GM18502 (cell line): Measurements from ENCODE around the gene IL18RAP.
A peak's percentile ranks its signal among the peaks of the same experiment; 100 is the strongest.

Source experiments
- ATAC-seq: cut with Tn5 transposase; IDR thresholded peaks from one replicate; pipeline ENCODE4 v1.9.1; 2021; ENCODE audit warnings: mild to moderate bottlenecking; ENCODE audit not compliant: unreplicated experiment, poor library complexity

Gene IL18RAP

GRCh38 chr2:102421890-102422759 is 835 bp upstream of the IL18RAP start:
- ATAC-seq: no peak

- ATAC-seq: no peak
These were observed 408 bp downstream of the IL18RAP start for GRCh38 chr2:102423368-102423767.

GRCh38 chr2:102424754-102425153 is 1.8 kb downstream of the IL18RAP start:
- peak; percentile 95 for ATAC-seq

- no peak for ATAC-seq
These were observed 2.6 kb downstream of the IL18RAP start for GRCh38 chr2:102425441-102426132.

GRCh38 chr2:102427249-102427648 is 4.3 kb downstream of the IL18RAP start:
- no peak for ATAC-seq

GRCh38 chr2:102428573-102428972 is 5.6 kb downstream of the IL18RAP start:
- ATAC-seq: no peak

GRCh38 chr2:102432386-102432785 is 9.4 kb downstream of the IL18RAP start:
- ATAC-seq: no peak

GRCh38 chr2:102433973-102434654 is 11.2 kb downstream of the IL18RAP start:
- ATAC-seq: no peak

GRCh38 chr2:102434655-102435381 is 11.9 kb downstream of the IL18RAP start:
- peak; percentile 62 for ATAC-seq

- no peak for ATAC-seq
These were observed 12.8 kb downstream of the IL18RAP start for GRCh38 chr2:102435741-102436140.

GRCh38 chr2:102436323-102436722 is 13.4 kb downstream of the IL18RAP start:
- no peak for ATAC-seq

GRCh38 chr2:102437122-102437521 is 14.2 kb downstream of the IL18RAP start:
- no peak for ATAC-seq

GRCh38 chr2:102438111-102438510 is 15.2 kb downstream of the IL18RAP start:
- no peak for ATAC-seq

GRCh38 chr2:102438578-102438977 is 15.6 kb downstream of the IL18RAP start:
- no peak for ATAC-seq

- ATAC-seq: no peak
These were observed 16.2 kb downstream of the IL18RAP start for GRCh38 chr2:102439065-102439695.

- ATAC-seq: peak; percentile 79
These were observed 20.2 kb downstream of the IL18RAP start for GRCh38 chr2:102442967-102443828.

GRCh38 chr2:102444233-102444632 is 21.3 kb downstream of the IL18RAP start:
- ATAC-seq: no peak

- no peak for ATAC-seq
These were observed 24.0 kb downstream of the IL18RAP start for GRCh38 chr2:102446936-102447335.

- ATAC-seq: peak; percentile 48
These were observed 26.5 kb downstream of the IL18RAP start for GRCh38 chr2:102449370-102449974.
